Skeletal muscle cell (primary cell): ENCODE results near the gene CPEB1.
"Not testable (repeated sequence)": the region's sequence is repeated elsewhere in the genome, so short reads cannot be mapped to it uniquely, and the experiment has no call there.

Experiments
- DNase-seq: peaks from one replicate; pipeline ENCODE4 v3.0.0-alpha.2; 2010; ENCODE audit warnings: low read depth
- H3K4me3 ChIP-seq: 2 replicates; pipeline ENCODE4 v1.5.1; 2011; ENCODE audit warnings: low read depth, mild to moderate bottlenecking, control low read depth, low read length, moderate library complexity

CPEB1 gene

GRCh38 chr15:82533801-82534200 is 113.4 kb downstream of the CPEB1 start:
- DNase-seq, result no peak
- H3K4me3 ChIP-seq, result no peak overlapping the region

- no peak for DNase-seq
- H3K4me3 ChIP-seq, result no peak overlapping the region
These were observed 114.1 kb downstream of the CPEB1 start for GRCh38 chr15:82532991-82533481.

- DNase-seq, result no peak
- H3K4me3 ChIP-seq, result no peak overlapping the region
These were observed 114.7 kb downstream of the CPEB1 start for GRCh38 chr15:82532383-82532990.

GRCh38 chr15:82531496-82532382 is 115.4 kb downstream of the CPEB1 start:
- DNase-seq, result no peak
- no peak overlapping the region for H3K4me3 ChIP-seq

- DNase-seq, result no peak
- peak overlapping the region; percentile 9 for H3K4me3 ChIP-seq
These were observed 116.4 kb downstream of the CPEB1 start for GRCh38 chr15:82530606-82531379.

- DNase-seq, result no peak
- H3K4me3 ChIP-seq, result no peak overlapping the region
These were observed 117.2 kb downstream of the CPEB1 start for GRCh38 chr15:82530006-82530405.

- DNase-seq, H3K4me3 ChIP-seq: not testable (repeated sequence)
These were observed 133.6 kb downstream of the CPEB1 start for GRCh38 chr15:82513587-82513986.

GRCh38 chr15:82507693-82508092 is 139.5 kb downstream of the CPEB1 start:
- not testable (repeated sequence) for H3K4me3 ChIP-seq

GRCh38 chr15:82507087-82507486 is 140.1 kb downstream of the CPEB1 start:
- DNase-seq, H3K4me3 ChIP-seq: not testable (repeated sequence)

More at GRCh38 chr15:82507693-82508092, 139.5 kb downstream of the CPEB1 start:
- not testable (repeated sequence) for DNase-seq

GRCh38 chr15:82505842-82506241 is 141.3 kb downstream of the CPEB1 start:
- DNase-seq, H3K4me3 ChIP-seq: not testable (repeated sequence)

GRCh38 chr15:82504074-82504473 is 143.1 kb downstream of the CPEB1 start:
- DNase-seq, H3K4me3 ChIP-seq: not testable (repeated sequence)

GRCh38 chr15:82502700-82503339 is 144.3 kb downstream of the CPEB1 start:
- not testable (repeated sequence) for DNase-seq, H3K4me3 ChIP-seq

GRCh38 chr15:82500772-82501171 is 146.4 kb downstream of the CPEB1 start:
- DNase-seq, H3K4me3 ChIP-seq: not testable (repeated sequence)

- not testable (repeated sequence) for DNase-seq, H3K4me3 ChIP-seq
These were observed 149.2 kb downstream of the CPEB1 start for GRCh38 chr15:82497978-82498377.
